Liver (tissue), 3 donors: Measurements from ENCODE around the gene CNTN5.

Experiments
- CTCF ChIP-seq: fragments of 150-350 bp; IDR thresholded peaks from 2 replicates; pipeline ENCODE4 v1.5.1; 2017; ENCODE audit warnings: improper control_type of control experiment, low read depth, low read length; ENCODE audit not compliant: missing input control
- EGR1 ChIP-seq, 2 donors: IDR thresholded peaks; 2 replicates each; pipeline ENCODE4 v1.6.1; 2016 to 2018; ENCODE audit warnings: antibody characterized with exemption in 2 of 2, low read depth in 2 of 2
- MAX ChIP-seq: IDR thresholded peaks from 2 replicates; pipeline ENCODE4 v1.6.1; 2016; ENCODE audit warnings: antibody characterized with exemption
- RAD21 ChIP-seq, 2 donors: IDR thresholded peaks; 2 replicates each; pipeline ENCODE4 v1.6.1; 2016; ENCODE audit warnings: antibody characterized with exemption in 2 of 2, mild to moderate bottlenecking in 2 of 2
- YY1 ChIP-seq: IDR thresholded peaks from 2 replicates; pipeline ENCODE4 v1.6.1; 2016; ENCODE audit warnings: antibody characterized with exemption, mild to moderate bottlenecking
- TF ChIP-seq, protein P1 (sequence below): IDR thresholded peaks from 2 replicates; pipeline ENCODE4 v1.6.1; 2016; ENCODE audit warnings: antibody characterized with exemption
- TF ChIP-seq, protein P2 (sequence below): IDR thresholded peaks from 2 replicates; pipeline ENCODE4 v1.6.1; 2016; ENCODE audit warnings: antibody characterized with exemption
- donor health status: healthy.
- donor health status: healthy.

GRCh38 chr11:99199341-99199740 is 178.6 kb downstream of the CNTN5 start:
- no peak for TF ChIP-seq CTCF
- TF ChIP-seq YY1, result no peak
- no peak for TF ChIP-seq MAX
- TF ChIP-seq RAD21 (IDR thresholded peaks at IDR 0.05), result peak in 1 of 2 donors; percentile 19
- no peak for TF ChIP-seq EGR1 (IDR thresholded peaks at IDR 0.05; ENCODE audit: low read depth in 2 of 2)
- TF ChIP-seq, protein P1, sequence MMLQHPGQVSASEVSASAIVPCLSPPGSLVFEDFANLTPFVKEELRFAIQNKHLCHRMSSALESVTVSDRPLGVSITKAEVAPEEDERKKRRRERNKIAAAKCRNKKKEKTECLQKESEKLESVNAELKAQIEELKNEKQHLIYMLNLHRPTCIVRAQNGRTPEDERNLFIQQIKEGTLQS, result no peak
- TF ChIP-seq, protein P2, sequence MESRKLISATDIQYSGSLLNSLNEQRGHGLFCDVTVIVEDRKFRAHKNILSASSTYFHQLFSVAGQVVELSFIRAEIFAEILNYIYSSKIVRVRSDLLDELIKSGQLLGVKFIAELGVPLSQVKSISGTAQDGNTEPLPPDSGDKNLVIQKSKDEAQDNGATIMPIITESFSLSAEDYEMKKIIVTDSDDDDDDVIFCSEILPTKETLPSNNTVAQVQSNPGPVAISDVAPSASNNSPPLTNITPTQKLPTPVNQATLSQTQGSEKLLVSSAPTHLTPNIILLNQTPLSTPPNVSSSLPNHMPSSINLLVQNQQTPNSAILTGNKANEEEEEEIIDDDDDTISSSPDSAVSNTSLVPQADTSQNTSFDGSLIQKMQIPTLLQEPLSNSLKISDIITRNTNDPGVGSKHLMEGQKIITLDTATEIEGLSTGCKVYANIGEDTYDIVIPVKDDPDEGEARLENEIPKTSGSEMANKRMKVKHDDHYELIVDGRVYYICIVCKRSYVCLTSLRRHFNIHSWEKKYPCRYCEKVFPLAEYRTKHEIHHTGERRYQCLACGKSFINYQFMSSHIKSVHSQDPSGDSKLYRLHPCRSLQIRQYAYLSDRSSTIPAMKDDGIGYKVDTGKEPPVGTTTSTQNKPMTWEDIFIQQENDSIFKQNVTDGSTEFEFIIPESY, result no peak
